HG02642 (cell line): Measurements from ENCODE around the gene CCDC196.
"Not testable (repeated sequence)": the region's sequence is repeated elsewhere in the genome, so short reads cannot be mapped to it uniquely, and the experiment has no call there.

Source experiments
- ATAC-seq: cut with Tn5 transposase; IDR thresholded peaks from one replicate; pipeline ENCODE4 v1.9.1; 2021; ENCODE audit warnings: mild to moderate bottlenecking; ENCODE audit not compliant: unreplicated experiment, poor library complexity

The CCDC196 gene

GRCh38 chr14:66493750-66494149, 7.6 kb downstream of the CCDC196 start:
- ATAC-seq: no peak

- ATAC-seq: peak; percentile 85
Measured at GRCh38 chr14:66495218-66496098, 9.3 kb downstream of the CCDC196 start.

GRCh38 chr14:66496188-66496807, 10.1 kb downstream of the CCDC196 start:
- ATAC-seq: no peak

GRCh38 chr14:66496911-66497310, 10.7 kb downstream of the CCDC196 start:
- no peak for ATAC-seq

- ATAC-seq: no peak
Measured at GRCh38 chr14:66498311-66498710, 12.1 kb downstream of the CCDC196 start.

GRCh38 chr14:66501592-66501991, 15.4 kb downstream of the CCDC196 start:
- no peak for ATAC-seq

- not testable (repeated sequence) for ATAC-seq
Measured at GRCh38 chr14:66502836-66503235, 16.7 kb downstream of the CCDC196 start.

GRCh38 chr14:66503532-66503931, 17.4 kb downstream of the CCDC196 start:
- no peak for ATAC-seq

GRCh38 chr14:66507181-66507721, 21.1 kb downstream of the CCDC196 start:
- ATAC-seq: peak; percentile 21

- ATAC-seq: peak; percentile 89
Measured at GRCh38 chr14:66507722-66508546, 21.8 kb downstream of the CCDC196 start, which contains the start of gene GPHN. TSS of gene GPHN (plus strand) at chr14:66508147.

- ATAC-seq: no peak
Measured at GRCh38 chr14:66508547-66508845, 22.3 kb downstream of the CCDC196 start.

- peak; percentile 43 for ATAC-seq
Measured at GRCh38 chr14:66508846-66509621, 22.9 kb downstream of the CCDC196 start.

GRCh38 chr14:66509874-66510273, 23.7 kb downstream of the CCDC196 start:
- ATAC-seq: no peak

- no peak for ATAC-seq
Measured at GRCh38 chr14:66511849-66512248, 25.7 kb downstream of the CCDC196 start.

GRCh38 chr14:66514213-66514612, 28.0 kb downstream of the CCDC196 start:
- no peak for ATAC-seq

GRCh38 chr14:66530526-66530925, 44.4 kb downstream of the CCDC196 start:
- no peak for ATAC-seq

GRCh38 chr14:66539034-66539433, 52.9 kb downstream of the CCDC196 start:
- no peak for ATAC-seq

GRCh38 chr14:66540038-66540437, 53.9 kb downstream of the CCDC196 start:
- no peak for ATAC-seq

GRCh38 chr14:66541627-66542026, 55.5 kb downstream of the CCDC196 start:
- no peak for ATAC-seq

- no peak for ATAC-seq
Measured at GRCh38 chr14:66543996-66544395, 57.8 kb downstream of the CCDC196 start.
